Transverse colon (tissue), 4 donors: Measurements from ENCODE around the gene BTN3A1.

ENCODE experiments used
- CTCF ChIP-seq, 5 experiments: fragments of 200-600 bp in 3 of 5; fragments of 450-650 bp in 2 of 5; sonication (generic) in 3 of 5; IDR thresholded peaks; 1 replicate in 2 of 5; 2 replicates in 3 of 5; pipeline ENCODE4 v1.5.1; 2016 to 2017; ENCODE audit warnings: antibody characterized with exemption in 5 of 5, inconsistent platforms in 3 of 5, mild to moderate bottlenecking in 2 of 5, moderate library complexity in 1 of 5
- EP300 ChIP-seq: sonication (generic); formaldehyde crosslinking; IDR thresholded peaks from one replicate; pipeline ENCODE4 v1.6.1; 2017; ENCODE audit warnings: antibody characterized with exemption, low read depth
- POLR2A ChIP-seq: fragments of 450-650 bp; IDR thresholded peaks from one replicate; pipeline ENCODE4 v1.6.1; 2016; ENCODE audit warnings: antibody characterized with exemption, mild to moderate bottlenecking, moderate library complexity
- POLR2AphosphoS5 ChIP-seq, 3 donors: sonication (generic); formaldehyde crosslinking; IDR thresholded peaks; one replicate each; pipeline ENCODE4 v1.6.1; 2016; ENCODE audit warnings: antibody characterized with exemption in 3 of 3

DNA sequence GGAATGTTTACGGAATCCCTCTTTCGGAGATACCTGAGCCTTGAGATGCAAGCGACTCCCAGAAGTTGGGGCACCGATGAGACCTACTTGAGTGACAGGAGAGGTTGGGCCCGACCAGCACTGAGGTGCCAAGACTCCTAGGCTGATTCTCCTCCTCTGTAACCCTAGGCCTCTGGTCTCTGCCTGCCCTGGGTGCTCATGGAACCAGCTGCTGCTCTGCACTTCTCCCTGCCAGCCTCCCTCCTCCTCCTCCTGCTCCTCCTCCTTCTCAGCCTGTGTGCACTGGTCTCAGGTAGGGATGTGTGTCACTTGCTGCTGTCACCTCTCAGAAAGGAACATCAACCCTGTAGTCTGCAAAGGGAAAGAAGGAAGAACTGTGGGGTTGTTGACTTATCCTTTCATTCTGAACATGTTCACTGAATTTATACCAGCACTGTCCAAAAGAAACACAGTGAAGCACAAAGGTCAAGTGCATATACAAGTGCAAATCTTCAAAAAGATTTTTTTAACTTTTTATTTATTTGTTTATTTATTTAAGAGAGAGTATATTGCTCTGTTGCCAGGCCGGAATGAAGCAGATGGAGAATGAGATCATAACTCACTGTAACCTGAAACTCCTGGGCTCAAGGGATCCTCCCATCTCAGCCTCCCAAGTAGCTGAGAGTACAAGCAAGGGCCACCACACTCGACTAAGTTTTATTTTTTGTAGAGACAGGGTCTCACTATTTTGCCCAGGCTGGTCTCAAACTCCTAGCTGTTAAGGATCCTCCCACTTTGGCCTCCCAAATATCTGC, 18.3 kb upstream of the BTN3A1 start:
- TF ChIP-seq CTCF (IDR thresholded peaks at IDR 0.05) (no peak), EP300 (no peak), POLR2A (peak; percentile 21), POLR2AphosphoS5 (IDR thresholded peaks at IDR 0.05) (peak in 1 of 3 donors; percentile 33)
